Lower leg skin (tissue), 3 donors: Measurements from ENCODE around the gene TMEM169.

ENCODE experiments used
- CTCF ChIP-seq, 3 donors: fragments of 450-650 bp; IDR thresholded peaks; one replicate each; pipeline ENCODE4 v1.5.1; 2016; ENCODE audit warnings: antibody characterized with exemption in 3 of 3, mild to moderate bottlenecking in 3 of 3, moderate library complexity in 2 of 3
- POLR2A ChIP-seq, 2 donors: fragments of 450-650 bp; IDR thresholded peaks; one replicate each; pipeline ENCODE4 v1.6.1; 2016 to 2017; ENCODE audit warnings: antibody characterized with exemption in 2 of 2, mild to moderate bottlenecking in 1 of 2, moderate library complexity in 1 of 2

- TF ChIP-seq POLR2A (IDR thresholded peaks at IDR 0.05) (no peak), CTCF (IDR thresholded peaks at IDR 0.05) (no peak)
These were observed 707 bp upstream of the TMEM169 start for GRCh38 chr2:216081012-216081411.
